ENCODE data around the gene MROH8.

MROH8 gene

GRCh38 chr20:37178839-37179682, at the start of gene MROH8, which contains the start of gene RPN2:
Gene MROH8, minus strand, starts transcription at chr20:37179548.
Gene RPN2, plus strand, starts transcription at chr20:37179330. Its CDS starts 27 bp downstream, at chr20:37179357.
- peak; percentile 89 for DNase-seq (ENCODE audit: low read depth, low spot score)

DNA sequence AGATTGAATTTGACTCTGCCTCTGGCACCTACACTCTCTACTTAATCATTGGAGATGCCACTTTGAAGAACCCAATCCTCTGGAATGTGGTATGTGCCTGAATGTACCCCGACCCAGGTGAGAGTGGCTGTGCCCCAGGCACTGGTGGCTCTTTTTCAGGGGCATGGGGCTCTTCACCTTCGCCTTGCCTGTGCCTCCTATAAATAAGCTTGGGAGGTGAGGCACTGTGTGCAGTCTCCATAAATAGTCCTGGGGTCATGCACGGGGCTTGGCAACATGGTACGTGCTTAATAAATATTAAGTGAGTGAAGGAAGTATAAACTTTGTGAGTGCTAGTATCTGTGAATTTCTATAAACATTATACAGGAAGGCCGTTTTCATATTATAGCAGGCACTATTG, 49.3 kb upstream of the MROH8 start:
- no peak for DNase-seq (ENCODE audit: low read depth, low spot score)

DNA sequence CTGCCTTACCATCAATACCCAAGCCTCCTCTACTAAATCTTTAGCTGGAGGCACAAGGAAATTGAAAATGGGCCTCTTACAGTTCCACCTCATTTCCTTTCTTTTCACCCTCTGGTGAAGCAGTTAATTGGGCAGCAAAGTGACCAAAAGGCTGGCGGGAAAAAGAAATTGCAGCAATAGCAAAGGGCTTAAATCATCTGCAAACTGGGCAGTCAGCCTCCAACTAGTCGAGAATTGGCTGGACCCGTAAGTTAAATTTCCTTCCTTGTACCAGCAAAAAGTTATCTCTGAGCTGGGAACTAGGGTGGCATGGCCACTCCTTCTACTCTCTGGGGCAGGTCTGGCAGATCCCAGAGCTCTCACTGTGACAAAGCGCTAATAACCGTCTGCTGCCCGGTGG, 48.7 kb upstream of the MROH8 start:
- DNase-seq (ENCODE audit: low read depth, low spot score): no peak

GRCh38 chr20:37226889-37227288, 47.5 kb upstream of the MROH8 start:
- no peak for DNase-seq (ENCODE audit: low read depth, low spot score)

GRCh38 chr20:37225146-37225545, 45.8 kb upstream of the MROH8 start:
- no peak for DNase-seq (ENCODE audit: low read depth, low spot score)

DNA sequence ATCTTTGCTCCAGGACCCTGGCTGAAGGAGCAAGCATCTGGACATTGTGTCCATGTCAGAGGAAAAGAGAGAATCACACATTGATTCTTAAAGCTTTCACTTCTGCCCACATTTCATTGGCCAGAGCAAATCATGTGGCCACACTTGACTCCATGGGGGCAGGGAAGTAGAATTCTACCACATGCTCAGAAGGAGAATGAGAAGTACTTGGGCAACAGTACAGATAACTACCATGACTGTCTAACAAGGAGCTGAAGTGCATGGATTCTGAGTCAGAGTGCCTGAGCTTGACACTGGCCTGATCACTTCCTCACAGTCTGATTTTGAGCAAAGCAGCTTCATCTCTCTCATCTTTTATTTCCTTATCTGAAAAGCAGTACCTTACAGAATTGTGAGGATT, 43.7 kb upstream of the MROH8 start:
- no peak for DNase-seq (ENCODE audit: low read depth, low spot score)

DNA sequence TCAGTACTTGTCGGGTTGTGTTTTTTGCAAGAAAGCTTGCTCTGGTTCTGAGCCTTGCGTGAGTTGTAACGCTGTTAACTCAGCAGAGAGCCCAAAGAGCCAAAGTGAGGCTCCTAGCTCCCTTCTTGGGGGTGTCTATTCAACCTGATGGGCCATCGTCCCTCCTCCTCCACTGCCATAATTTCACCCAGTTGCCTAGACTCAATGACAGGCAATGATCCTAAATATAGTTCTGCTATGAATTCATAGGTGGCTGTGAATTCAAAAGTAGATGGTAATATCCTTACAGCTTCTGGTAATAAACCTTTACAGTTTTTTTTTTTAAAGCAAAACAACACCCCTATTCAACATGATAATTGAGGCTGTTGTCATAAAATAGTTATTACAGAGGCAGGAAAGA, 42.7 kb upstream of the MROH8 start:
- no peak for DNase-seq (ENCODE audit: low read depth, low spot score)

GRCh38 chr20:37220731-37221130, 41.4 kb upstream of the MROH8 start:
- no peak for DNase-seq (ENCODE audit: low read depth, low spot score)

DNA sequence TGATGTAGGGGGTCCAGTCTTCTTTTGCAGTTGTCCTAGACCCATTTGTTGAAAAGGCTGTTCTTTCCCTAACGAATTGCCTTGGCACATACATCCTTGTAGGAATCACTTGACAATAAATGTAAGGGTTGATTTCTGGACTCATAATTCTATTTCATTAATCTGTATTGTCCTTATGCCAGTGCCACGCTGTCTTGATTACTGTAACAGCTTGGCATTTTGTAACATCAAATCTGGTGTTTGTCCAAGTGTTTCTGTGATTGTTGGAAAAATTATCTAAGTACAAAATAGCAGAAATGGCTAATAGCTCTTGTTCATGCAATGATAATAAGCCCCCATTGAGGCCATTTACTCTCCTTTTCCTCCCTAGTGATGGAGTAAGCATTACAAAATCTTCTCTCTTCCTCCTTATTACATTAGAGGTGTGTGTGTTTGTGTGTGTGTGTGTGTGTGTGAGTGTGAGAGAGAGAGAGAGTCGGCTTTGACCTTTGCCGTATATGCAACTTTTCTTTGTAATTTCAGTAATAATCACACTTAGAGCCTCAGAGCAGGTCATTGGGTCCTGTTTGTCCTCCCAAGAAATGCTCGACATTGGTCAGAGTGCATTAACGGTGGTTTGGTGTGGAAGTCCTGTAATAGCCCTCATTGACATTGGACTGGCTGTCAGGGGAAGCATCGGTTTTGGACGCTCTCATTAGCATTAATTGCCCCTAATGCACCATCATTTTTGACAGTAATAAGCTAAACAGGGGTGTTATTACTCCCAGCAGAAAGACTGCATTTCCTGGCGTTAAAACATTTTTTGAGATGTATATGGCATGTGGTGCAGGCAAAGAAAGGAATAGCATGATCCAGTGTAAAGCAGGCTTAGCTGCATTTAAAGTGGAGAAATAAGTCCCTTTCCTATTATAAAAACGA, 40.7 kb upstream of the MROH8 start:
- no peak for DNase-seq (ENCODE audit: low read depth, low spot score)

- DNase-seq (ENCODE audit: low read depth, low spot score): no peak
These were observed 39.6 kb upstream of the MROH8 start for GRCh38 chr20:37218976-37219375.

- no peak for DNase-seq (ENCODE audit: low read depth, low spot score)
These were observed 39.1 kb upstream of the MROH8 start for GRCh38 chr20:37218441-37218840.

GRCh38 chr20:37209661-37210314, 30.4 kb upstream of the MROH8 start:
- DNase-seq (ENCODE audit: low read depth, low spot score): no peak

- DNase-seq (ENCODE audit: low read depth, low spot score): no peak
These were observed 29.8 kb upstream of the MROH8 start for GRCh38 chr20:37209193-37209592.

DNA sequence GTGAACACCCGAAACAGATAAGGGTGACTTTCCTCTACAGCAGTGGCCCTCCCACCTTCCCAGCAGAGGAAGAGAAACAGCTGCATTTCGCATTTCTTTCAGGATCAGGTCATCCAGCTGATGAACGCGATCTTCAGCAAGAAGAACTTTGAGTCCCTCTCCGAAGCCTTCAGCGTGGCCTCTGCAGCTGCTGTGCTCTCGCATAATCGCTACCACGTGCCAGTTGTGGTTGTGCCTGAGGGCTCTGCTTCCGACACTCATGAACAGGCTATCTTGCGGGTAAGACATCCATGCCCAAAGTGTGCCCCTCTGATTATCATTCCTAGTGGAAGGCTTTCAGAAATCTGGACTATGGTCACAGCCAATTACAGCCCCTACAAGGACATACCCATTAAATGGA, 27.8 kb upstream of the MROH8 start:
- no peak for DNase-seq (ENCODE audit: low read depth, low spot score)

DNA sequence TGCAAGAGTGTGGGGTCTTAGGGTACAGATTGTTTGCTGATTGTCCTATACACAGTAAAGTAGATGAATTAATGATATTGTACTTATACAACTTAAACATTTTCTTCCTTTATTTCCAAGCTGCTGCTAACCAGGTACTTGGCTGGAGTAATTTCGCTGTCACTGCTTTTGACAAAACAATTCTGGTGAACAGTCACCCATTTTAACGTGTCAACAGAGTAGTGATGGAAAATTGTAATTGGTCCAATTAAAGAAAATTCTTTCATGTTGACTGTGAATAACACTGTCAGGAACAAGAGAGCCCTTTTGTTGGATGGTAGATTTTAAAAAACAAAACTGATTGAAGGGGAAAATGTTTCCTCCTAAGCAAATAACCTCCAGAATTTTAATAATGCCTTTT, 26.4 kb upstream of the MROH8 start:
- DNase-seq (ENCODE audit: low read depth, low spot score): no peak

DNA sequence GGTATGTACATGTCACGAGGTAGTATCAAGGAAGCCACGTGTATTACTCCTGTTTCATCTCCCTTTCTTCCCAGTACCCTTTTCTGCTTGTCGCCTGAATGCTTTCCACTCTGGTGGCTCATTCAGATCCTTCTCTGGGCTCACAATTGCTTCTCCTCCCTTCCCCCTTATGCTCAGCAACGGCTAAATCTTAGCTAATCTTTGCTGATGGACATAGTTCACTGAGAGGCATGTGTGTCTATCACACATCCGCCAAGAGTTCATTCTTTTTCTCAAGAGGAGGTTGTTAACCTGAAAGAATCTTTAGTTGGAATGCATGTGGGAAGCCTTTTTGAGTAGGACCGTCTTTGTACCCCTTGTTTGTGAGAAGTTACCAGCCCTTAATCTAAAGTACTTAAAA, 25.8 kb upstream of the MROH8 start:
- DNase-seq (ENCODE audit: low read depth, low spot score): no peak

DNA sequence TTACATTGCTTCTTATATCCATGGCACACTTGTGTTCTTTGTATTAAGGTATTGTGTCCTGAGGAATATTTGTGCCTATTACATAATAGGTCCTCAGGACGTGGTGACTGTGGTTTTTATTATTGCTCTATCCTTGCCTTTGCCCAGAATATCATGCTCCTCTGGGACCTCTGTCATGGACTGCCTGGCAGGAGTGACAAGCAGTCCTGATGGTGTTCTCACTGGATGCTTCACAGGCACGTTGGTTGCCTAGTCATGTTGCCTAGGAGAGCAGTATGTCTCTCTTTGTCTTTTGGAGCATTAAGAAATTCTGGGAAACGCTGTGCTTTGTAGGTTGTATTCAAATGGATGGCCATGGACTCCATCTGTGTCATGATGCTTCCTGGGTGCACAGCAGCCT, 24.7 kb upstream of the MROH8 start:
- DNase-seq (ENCODE audit: low read depth, low spot score): no peak

DNA sequence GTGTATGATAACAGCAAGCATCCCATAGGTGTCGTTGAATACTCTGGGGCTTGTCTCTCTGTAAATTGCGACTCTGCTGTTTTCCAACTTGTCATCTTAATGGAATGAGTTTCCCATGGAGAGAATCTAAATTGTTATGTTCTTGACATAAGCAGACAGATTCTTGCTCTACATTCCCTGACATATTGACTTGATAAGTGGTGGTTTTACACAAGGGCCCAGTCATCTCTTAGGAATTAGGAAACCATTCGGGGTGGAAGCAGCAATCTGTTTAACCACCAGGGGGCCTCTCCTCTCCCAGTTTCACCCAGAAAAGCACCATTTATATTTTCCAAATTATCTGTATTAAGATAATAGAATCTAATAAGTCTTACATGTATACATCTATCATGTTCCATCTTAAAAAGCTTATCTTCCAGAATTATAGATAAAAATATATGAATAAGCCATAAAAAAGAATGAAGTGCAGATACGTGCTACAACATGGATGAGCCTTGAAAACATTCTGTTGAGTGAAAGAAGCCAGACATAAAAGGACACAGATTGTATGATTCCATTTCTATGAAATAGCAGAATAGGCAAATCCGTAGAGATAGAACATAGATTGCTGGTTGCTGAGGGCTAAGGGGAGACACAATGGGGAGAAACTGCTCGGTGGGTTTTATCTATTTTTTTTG, 23.1 kb upstream of the MROH8 start:
- no peak for DNase-seq (ENCODE audit: low read depth, low spot score)

GRCh38 chr20:37201827-37202162, 22.4 kb upstream of the MROH8 start:
- DNase-seq (ENCODE audit: low read depth, low spot score): no peak

DNA sequence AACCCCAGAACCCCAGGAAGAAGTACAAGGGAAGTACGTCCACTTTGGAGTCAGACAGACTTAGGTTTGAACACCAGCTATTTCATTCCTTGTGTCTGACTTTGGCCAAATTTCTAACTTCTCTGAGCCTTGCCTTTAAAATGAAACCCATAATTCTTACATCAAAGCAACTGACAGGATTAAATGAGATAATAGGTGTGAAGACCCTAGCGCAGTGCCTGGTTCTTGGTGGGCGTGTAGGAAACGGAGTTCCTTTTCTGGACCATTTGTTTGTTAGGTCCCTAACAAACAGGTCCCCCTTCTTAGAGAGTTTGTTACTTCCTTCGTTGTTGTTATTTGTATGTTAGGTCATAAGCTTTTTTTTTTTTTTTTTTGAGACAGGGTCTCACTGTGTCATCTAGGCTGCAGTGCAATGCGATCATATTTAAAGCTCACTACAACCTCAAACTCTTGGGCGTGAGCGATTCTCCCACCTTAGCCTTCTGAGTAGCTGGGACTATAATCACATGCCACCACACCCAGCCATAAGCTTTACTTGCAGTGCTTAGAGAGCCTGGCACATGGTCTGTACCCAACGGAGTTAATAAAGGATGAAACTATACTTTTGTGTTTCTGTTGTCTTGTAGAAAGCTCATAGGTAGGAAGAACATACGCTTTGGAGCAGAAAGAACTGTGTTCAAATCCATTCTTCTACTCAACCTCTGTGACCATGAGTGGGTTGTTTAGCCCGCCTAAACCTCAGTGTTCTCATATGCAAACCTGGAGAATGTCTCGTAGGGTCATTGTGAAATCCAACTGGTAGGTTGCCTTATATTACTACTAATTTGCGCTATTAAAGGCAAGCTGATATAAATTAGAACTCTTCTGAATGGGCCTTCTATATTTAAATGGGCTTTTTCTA, 21.8 kb upstream of the MROH8 start:
- DNase-seq (ENCODE audit: low read depth, low spot score): no peak

DNA sequence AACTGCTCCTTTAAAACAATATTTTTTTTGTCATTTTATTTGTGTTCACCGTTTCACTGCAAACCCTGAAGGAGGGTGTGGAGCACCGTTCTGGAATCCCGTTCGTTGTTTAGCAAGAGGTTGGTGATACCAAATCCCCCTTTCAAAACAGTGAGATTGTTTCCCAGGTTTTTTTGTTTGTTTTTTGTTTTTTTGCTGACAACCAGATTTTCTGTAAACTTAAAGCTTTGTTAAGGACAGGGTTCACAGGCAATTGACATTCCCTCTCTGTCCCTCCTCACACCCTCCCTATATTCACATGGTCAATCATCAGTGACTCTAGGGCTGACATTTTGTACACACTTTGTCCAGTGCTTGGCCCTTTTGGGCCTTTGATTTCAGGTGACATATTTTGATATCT, 21.0 kb upstream of the MROH8 start:
- no peak for DNase-seq (ENCODE audit: low read depth, low spot score)
